ENCODE measurements around the gene FASTKD3.

DNA sequence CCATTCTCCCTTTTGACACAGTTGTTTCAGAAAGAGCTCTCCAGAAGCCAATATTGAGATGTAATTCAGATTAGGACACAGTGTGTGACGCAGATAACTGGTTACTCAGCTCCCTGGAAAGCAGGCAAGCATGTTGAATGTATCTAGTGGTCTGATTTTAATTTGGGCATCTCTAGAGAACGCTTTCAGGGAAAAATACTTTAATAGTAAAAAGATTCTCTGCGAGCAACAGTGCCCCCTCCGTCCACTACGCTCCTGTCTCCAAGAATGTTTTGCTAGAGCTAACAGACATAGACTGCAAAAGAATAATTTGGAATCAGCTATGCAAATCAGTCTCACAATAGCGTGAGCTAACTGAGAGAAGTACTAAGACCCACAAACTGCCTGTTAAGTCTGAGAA, 41.2 kb downstream of the FASTKD3 start:
- TF ChIP-seq, protein P1, sequence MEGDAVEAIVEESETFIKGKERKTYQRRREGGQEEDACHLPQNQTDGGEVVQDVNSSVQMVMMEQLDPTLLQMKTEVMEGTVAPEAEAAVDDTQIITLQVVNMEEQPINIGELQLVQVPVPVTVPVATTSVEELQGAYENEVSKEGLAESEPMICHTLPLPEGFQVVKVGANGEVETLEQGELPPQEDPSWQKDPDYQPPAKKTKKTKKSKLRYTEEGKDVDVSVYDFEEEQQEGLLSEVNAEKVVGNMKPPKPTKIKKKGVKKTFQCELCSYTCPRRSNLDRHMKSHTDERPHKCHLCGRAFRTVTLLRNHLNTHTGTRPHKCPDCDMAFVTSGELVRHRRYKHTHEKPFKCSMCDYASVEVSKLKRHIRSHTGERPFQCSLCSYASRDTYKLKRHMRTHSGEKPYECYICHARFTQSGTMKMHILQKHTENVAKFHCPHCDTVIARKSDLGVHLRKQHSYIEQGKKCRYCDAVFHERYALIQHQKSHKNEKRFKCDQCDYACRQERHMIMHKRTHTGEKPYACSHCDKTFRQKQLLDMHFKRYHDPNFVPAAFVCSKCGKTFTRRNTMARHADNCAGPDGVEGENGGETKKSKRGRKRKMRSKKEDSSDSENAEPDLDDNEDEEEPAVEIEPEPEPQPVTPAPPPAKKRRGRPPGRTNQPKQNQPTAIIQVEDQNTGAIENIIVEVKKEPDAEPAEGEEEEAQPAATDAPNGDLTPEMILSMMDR (conservative IDR thresholded peaks at IDR 0.05): peak; percentile 50; the same call in 1 of the 2 replicates
- TF ChIP-seq EZH2 (IDR thresholded peaks at IDR 0.05; ENCODE audit: low read depth): no peak

Measured in PC-9 (cell line).